SK-N-SH (cell line): ENCODE data around the gene AUP1. TPM values are rescaled to one million over a fixed set of nuclear protein-coding genes. Genes with fewer than 3 reads are reported as not detected.

Experiments used
- CTCF ChIA-PET: fragments of 300-600, 350-600 bp; formaldehyde crosslinking; extraction: SDS; loops from one replicate; lab custom pipeline; 2021; lab: Yijun Ruan, JAX
- POLR2A ChIA-PET: fragments of 350-600 bp; sonication (Branson Sonifier 250); formaldehyde crosslinking; extraction: SDS; loops from one replicate; lab custom pipeline; 2020; ENCODE audit warnings: antibody characterized with exemption, inconsistent platforms; lab: Yijun Ruan, JAX
- DNase-seq: peaks from one replicate; pipeline ENCODE4 v3.0.0; 2012
- H2AFZ ChIP-seq: fragments of 200-600 bp; sonication (generic); 2 replicates; pipeline ENCODE4 v1.8.1; 2016; ENCODE audit warnings: antibody characterized with exemption, mild to moderate bottlenecking, low read depth
- H3F3A ChIP-seq: fragments of 200-600 bp; sonication (generic); replicated peaks from 2 replicates; pipeline ENCODE3; 2016; ENCODE audit warnings: antibody characterized with exemption, mild to moderate bottlenecking; ENCODE audit not compliant: insufficient read depth
- H3K27ac ChIP-seq, 2 experiments: fragments of 200-500 bp in 1 of 2; fragments of 200-600 bp in 1 of 2; sonication (Bioruptor generic) in 1 of 2; sonication (generic), shearing (Covaris generic) in 1 of 2; 2 replicates each; pipeline versions ENCODE4 v1.5.1 to v1.6.1; 2014 to 2016; ENCODE audit warnings: low read depth in 2 of 2, inconsistent platforms in 1 of 2, low read length in 1 of 2, mild to moderate bottlenecking in 1 of 2, mixed read lengths in 1 of 2
- H3K27me3 ChIP-seq: fragments of 200-600 bp; sonication (generic), shearing (Covaris generic); 2 replicates; pipeline ENCODE4 v1.6.1; 2016; ENCODE audit warnings: mixed run types; ENCODE audit not compliant: insufficient read depth
- H3K36me3 ChIP-seq, 2 experiments: fragments of 200-500 bp in 1 of 2; fragments of 200-600 bp in 1 of 2; sonication (Bioruptor generic) in 1 of 2; sonication (generic) in 1 of 2; replicated peaks in 1 of 2; 2 replicates each; pipeline versions ENCODE3 to v1.5.1; 2014 to 2016; ENCODE audit warnings: low read length in 1 of 2, mild to moderate bottlenecking in 1 of 2; ENCODE audit not compliant: insufficient read depth in 2 of 2, control insufficient read depth in 1 of 2
- H3K4me1 ChIP-seq, 2 experiments: fragments of 200-500 bp in 1 of 2; fragments of 200-600 bp in 1 of 2; sonication (Bioruptor generic) in 1 of 2; sonication (generic), shearing (Covaris generic) in 1 of 2; 2 replicates each; pipeline versions ENCODE4 v1.5.1 to v1.6.1; 2014 to 2016; ENCODE audit warnings: low read depth in 1 of 2, low read length in 1 of 2, mixed run types in 1 of 2; ENCODE audit not compliant: insufficient read depth in 2 of 2, control insufficient read depth in 1 of 2
- H3K4me2 ChIP-seq: fragments of 200-600 bp; sonication (generic), shearing (Covaris generic); 2 replicates; pipeline ENCODE4 v1.6.1; 2017; ENCODE audit warnings: mixed run types
- H3K4me3 ChIP-seq, 2 experiments: fragments of 200-500 bp in 1 of 2; fragments of 200-600 bp in 1 of 2; sonication (Bioruptor generic) in 1 of 2; sonication (generic), shearing (Covaris generic) in 1 of 2; 2 replicates each; pipeline versions ENCODE4 v1.5.1 to v1.8.1; 2014 to 2016; ENCODE audit warnings: low read depth in 2 of 2, inconsistent platforms in 1 of 2, low read length in 1 of 2, mild to moderate bottlenecking in 1 of 2, mixed read lengths in 1 of 2, moderate library complexity in 1 of 2
- H3K79me2 ChIP-seq: fragments of 200-600 bp; sonication (generic); 2 replicates; pipeline ENCODE4 v1.8.1; 2017; ENCODE audit warnings: mild to moderate bottlenecking; ENCODE audit not compliant: insufficient read depth
- H3K9ac ChIP-seq: fragments of 200-600 bp; sonication (generic); 2 replicates; pipeline ENCODE4 v1.6.1; 2017; ENCODE audit warnings: mixed run types
- H3K9me2 ChIP-seq: fragments of 200-600 bp; sonication (generic); 2 replicates; pipeline ENCODE4 v1.6.1; 2017; ENCODE audit warnings: mixed run types
- H3K9me3 ChIP-seq: fragments of 200-600 bp; sonication (generic); 2 replicates; pipeline ENCODE4 v1.6.1; 2017; ENCODE audit warnings: mixed run types, mild to moderate bottlenecking, moderate library complexity
- H4K20me1 ChIP-seq: fragments of 200-600 bp; sonication (generic); 2 replicates; pipeline ENCODE4 v1.6.1; 2017; ENCODE audit warnings: mild to moderate bottlenecking, mixed run types; ENCODE audit not compliant: insufficient read depth
- CHD2 ChIP-seq: fragments of 150-350 bp; IDR thresholded peaks from 2 replicates; pipeline ENCODE4 v1.6.1; 2018; ENCODE audit warnings: low read length; ENCODE audit not compliant: partially characterized antibody
- MAX ChIP-seq: IDR thresholded peaks from 2 replicates; pipeline ENCODE4 v1.4.0; 2012; ENCODE audit warnings: low read depth
- MEF2A ChIP-seq: IDR thresholded peaks from 2 replicates; pipeline ENCODE4 v1.4.0; 2012; ENCODE audit warnings: low read depth, borderline replicate concordance
- MXI1 ChIP-seq: IDR thresholded peaks from 2 replicates; pipeline ENCODE4 v1.6.1; 2012; ENCODE audit warnings: mild to moderate bottlenecking, low read depth, low read length, improper control_type of control experiment
- POLR2AphosphoS5 ChIP-seq: IDR thresholded peaks from 2 replicates; pipeline ENCODE4 v1.6.1; 2012; ENCODE audit warnings: low read depth, low read length
- SIN3A ChIP-seq: IDR thresholded peaks from 2 replicates; pipeline ENCODE4 v1.6.1; 2012; ENCODE audit warnings: low read depth, mild to moderate bottlenecking, low read length, moderate library complexity, borderline replicate concordance
- USF1 ChIP-seq: IDR thresholded peaks from 2 replicates; pipeline ENCODE4 v1.4.0; 2012; ENCODE audit warnings: low read depth, borderline replicate concordance
- WGBS: methylation state at CpG from one replicate; pipeline ENCODE4 v1.1.6; 2017; ENCODE audit warnings: low lambda C conversion rate; 5-methylcytosine and 5-hydroxymethylcytosine counted together
- polyA plus RNA-seq, 3 experiments: library from polyadenylated mRNA; depleted of rRNA; stranded (reverse); fragments of >200 nt; gene quantifications; 2 replicates each; pipeline ENCODE4 v1.2.3, GENCODE V29; 2012

AUP1 gene
- polyA plus RNA-seq, 1 of the 3 experiments (the other 2 are of a cell fraction), result 118 TPM

GRCh38 chr2:74531666-74532065 is 2.2 kb upstream of the AUP1 start:
- Histone ChIP-seq H3K27me3 (no peaks in the 10 kb centered on the region), H3K4me1 (peaks cover 13 to 22% of the 10 kb centered on the region in 2 experiments), H3K79me2 (peaks cover 45% of the 10 kb centered on the region), H3F3A (peaks cover 18% of the 10 kb centered on the region), H3K4me3 (peak overlapping the region; percentile 83 to 99; a peak in 1 of 4 replicates), H2AFZ (no peak overlapping the region), H3K9me3 (no peaks in the 10 kb centered on the region), H4K20me1 (no peaks in the 10 kb centered on the region), H3K9ac (no peak overlapping the region), H3K9me2 (no peaks in the 10 kb centered on the region), H3K36me3 (peaks cover 25 to 40% of the 10 kb centered on the region in 2 experiments), H3K27ac (peak overlapping the region in 1 of 2 experiments; percentile 87; a peak in 1 of 4 replicates), H3K4me2 (peak overlapping the region; percentile 85)
- TF ChIP-seq MEF2A (no peak), POLR2AphosphoS5 (peak; percentile 3; the same call in 1 of the 2 replicates), USF1 (no peak)
- no peak for DNase-seq
- POLR2A ChIA-PET, result interaction anchor here (1.1 to 2.9 kb wide), 6 partner anchors 10 to 59 kb away, joined by 3 to 11 read pairs (median 8); partner anchors contain the start of genes CCDC142, MRPL53, PCGF1 and TTC31
- CTCF ChIA-PET, result interaction anchor here (0.6 to 7.8 kb wide), 33 partner anchors 8 to 282 kb away, joined by 3 to 102 read pairs (median 6); partner anchors contain the start of genes C2orf81, CCDC142, MOGS and MRPL53
- WGBS, result 91% methylated on average over 7 of the region's 7 CpGs

GRCh38 chr2:74530239-74531187 is 1.0 kb upstream of the AUP1 start:
- Histone ChIP-seq H3K9me3 (no peaks in the 10 kb centered on the region), H3F3A (peaks cover 18% of the 10 kb centered on the region), H3K4me1 (peaks cover 13 to 24% of the 10 kb centered on the region in 2 experiments), H3K9me2 (no peaks in the 10 kb centered on the region), H3K27me3 (no peaks in the 10 kb centered on the region), H2AFZ (peak overlapping the region; percentile 83), H3K36me3 (peaks cover 32 to 51% of the 10 kb centered on the region in 2 experiments), H3K4me3 (peak overlapping the region; percentile 83 to 99), H3K27ac (peak overlapping the region; percentile 52 to 87), H4K20me1 (no peaks in the 10 kb centered on the region), H3K79me2 (peaks cover 45% of the 10 kb centered on the region), H3K4me2 (peak overlapping the region; percentile 85), H3K9ac (peak overlapping the region; percentile 88)
- POLR2A ChIA-PET, result interaction anchor here (0.7 to 2.9 kb wide), 15 partner anchors 9 to 139 kb away, joined by 3 to 13 read pairs (median 5); partner anchors contain the start of genes CCDC142, INO80B, MRPL53 and PCGF1
- WGBS, result 10% methylated on average over 26 of the region's 54 CpGs
- TF ChIP-seq CHD2, result peak; percentile 4
- peak; percentile 13; the same call in 1 of the 2 replicates for TF ChIP-seq SIN3A
- TF ChIP-seq MAX, result peak; percentile 77; the same call in 1 of the 2 replicates
- TF ChIP-seq MEF2A, result no peak
- TF ChIP-seq MXI1, result peak; percentile 81
- peak; percentile 77 for DNase-seq
- CTCF ChIA-PET, result interaction anchor here (0.9 to 7.8 kb wide), 11 partner anchors 12 to 108 kb away, joined by 3 to 102 read pairs (median 12); partner anchors contain the start of genes CCDC142, LBX2, MRPL53 and PCGF1
